ENCODE measurements around the gene ARID5A. TPM values are rescaled to one million over a fixed set of nuclear protein-coding genes. Genes with fewer than 3 reads are reported as not detected.

Gene ARID5A
- total RNA-seq, 1 donor from 2014 or later: 7.1 TPM

DNA sequence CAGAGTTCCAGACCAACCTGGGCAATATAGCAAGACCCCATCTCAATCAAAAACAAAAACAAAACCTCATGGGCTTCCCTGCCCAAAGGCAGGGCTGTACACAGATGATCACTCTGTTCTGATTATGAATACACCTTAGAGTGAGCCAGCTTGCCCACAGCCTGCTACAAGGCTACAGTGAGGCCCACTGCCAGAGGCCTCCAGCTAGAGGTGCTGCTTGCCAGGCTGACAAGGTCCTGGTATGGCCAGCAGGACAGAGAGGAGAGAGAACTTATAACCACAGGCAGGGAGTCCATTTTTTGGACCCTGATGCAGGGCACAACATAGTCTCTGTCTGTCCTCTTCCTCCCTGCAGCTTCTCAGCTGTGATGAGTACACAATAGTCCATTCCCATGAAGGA, 60.0 kb downstream of the ARID5A start:
- TF ChIP-seq, protein P1, sequence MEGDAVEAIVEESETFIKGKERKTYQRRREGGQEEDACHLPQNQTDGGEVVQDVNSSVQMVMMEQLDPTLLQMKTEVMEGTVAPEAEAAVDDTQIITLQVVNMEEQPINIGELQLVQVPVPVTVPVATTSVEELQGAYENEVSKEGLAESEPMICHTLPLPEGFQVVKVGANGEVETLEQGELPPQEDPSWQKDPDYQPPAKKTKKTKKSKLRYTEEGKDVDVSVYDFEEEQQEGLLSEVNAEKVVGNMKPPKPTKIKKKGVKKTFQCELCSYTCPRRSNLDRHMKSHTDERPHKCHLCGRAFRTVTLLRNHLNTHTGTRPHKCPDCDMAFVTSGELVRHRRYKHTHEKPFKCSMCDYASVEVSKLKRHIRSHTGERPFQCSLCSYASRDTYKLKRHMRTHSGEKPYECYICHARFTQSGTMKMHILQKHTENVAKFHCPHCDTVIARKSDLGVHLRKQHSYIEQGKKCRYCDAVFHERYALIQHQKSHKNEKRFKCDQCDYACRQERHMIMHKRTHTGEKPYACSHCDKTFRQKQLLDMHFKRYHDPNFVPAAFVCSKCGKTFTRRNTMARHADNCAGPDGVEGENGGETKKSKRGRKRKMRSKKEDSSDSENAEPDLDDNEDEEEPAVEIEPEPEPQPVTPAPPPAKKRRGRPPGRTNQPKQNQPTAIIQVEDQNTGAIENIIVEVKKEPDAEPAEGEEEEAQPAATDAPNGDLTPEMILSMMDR (IDR thresholded peaks at IDR 0.05; ENCODE audit: unreplicated experiment): no peak
- DNase-seq (ENCODE audit: low spot score, unreplicated experiment): no peak
- Mint-ChIP-seq H3K4me1 (ENCODE audit: low read depth) (peaks cover 2% of the 10 kb centered on the region), H3K27me3 (no peaks in the 10 kb centered on the region), H3K9me3 (ENCODE audit: low read depth) (no peaks in the 10 kb centered on the region), H3K27ac (no peak overlapping the region), H3K36me3 (ENCODE audit: insufficient read depth) (peaks cover 45% of the 10 kb centered on the region), H3K4me3 (ENCODE audit: low read depth) (no peak overlapping the region)

DNA sequence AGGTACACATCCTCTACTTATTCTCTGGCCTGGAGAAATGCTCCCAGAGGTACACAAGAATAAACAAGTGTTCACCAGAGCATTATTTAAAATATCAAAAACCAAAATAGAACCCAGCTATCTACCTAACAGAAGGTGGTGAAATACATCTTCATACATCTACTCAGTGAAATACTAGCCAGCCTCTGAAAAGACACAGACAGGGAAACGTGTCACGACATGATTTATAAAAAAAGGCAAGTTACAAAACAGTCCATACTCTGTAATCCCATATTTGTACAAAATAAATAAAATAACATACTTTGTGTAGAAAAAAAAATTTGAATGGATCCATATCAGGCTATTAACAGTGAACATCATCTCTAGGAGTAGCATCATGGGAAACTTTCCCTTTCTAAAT, 63.4 kb downstream of the ARID5A start:
- Mint-ChIP-seq H3K4me1 (ENCODE audit: low read depth) (peaks cover 7% of the 10 kb centered on the region), H3K27me3 (no peaks in the 10 kb centered on the region), H3K36me3 (ENCODE audit: insufficient read depth) (peaks cover 30% of the 10 kb centered on the region), H3K27ac (no peak overlapping the region), H3K9me3 (ENCODE audit: low read depth) (no peaks in the 10 kb centered on the region), H3K4me3 (ENCODE audit: low read depth) (no peak overlapping the region)
- TF ChIP-seq, protein P1 (IDR thresholded peaks at IDR 0.05; ENCODE audit: unreplicated experiment): no peak
- no peak for DNase-seq (ENCODE audit: low spot score, unreplicated experiment)

DNA sequence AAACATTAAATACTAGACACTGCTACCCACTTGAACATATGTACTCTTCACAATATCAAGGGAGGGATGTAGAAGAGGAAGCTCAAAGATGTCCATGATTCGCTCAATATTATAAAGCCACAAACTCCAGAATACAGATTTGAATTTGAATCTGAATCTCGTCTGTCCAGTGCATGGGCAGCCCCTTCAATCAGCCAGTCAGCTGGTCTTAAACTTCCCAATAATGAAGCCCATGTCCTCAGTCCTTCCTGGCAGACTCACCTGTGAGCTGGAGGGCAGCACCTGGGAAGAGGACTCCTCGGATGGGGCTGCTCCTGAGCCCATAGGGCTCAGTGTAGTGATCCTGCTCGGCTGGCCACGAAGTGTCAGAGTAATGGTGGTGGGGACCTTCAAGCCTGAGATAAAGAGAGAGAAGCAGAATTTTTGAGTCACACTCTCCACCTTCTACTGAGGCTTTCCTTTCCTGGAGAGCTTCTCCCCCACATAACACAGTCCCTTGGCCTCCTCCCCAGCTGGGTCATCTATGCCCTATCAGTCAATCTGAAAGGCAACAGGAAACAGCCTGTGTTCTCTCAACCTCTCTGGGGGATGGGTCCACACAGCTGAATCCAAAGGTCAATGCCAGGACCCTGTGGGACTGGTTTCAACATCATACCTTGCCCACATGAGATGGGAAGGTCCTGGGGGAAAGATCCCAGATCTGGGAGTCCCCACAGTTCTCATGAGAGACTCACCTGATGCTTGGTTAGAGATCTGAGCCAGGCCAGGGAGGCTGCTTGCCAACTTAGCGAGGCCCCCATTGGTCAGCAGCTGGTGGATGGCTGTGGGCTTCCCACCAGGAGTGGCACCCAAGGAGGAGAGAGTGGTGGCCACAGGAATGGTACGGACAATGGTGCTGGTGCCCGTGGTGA, 65.1 kb downstream of the ARID5A start:
- DNase-seq (ENCODE audit: low spot score, unreplicated experiment): no peak
- TF ChIP-seq, protein P1 (IDR thresholded peaks at IDR 0.05; ENCODE audit: unreplicated experiment): no peak
- H3K27me3 Mint-ChIP-seq: no peaks in the 10 kb centered on the region
- H3K27ac Mint-ChIP-seq: peak overlapping the region; percentile 76
- H3K4me3 Mint-ChIP-seq (ENCODE audit: low read depth): no peak overlapping the region
- H3K36me3 Mint-ChIP-seq (ENCODE audit: insufficient read depth): peaks cover 32% of the 10 kb centered on the region
- H3K9me3 Mint-ChIP-seq (ENCODE audit: low read depth): no peaks in the 10 kb centered on the region
- peaks cover 7% of the 10 kb centered on the region for H3K4me1 Mint-ChIP-seq (ENCODE audit: low read depth)

Other genes starting within 250 kb of the ARID5A start
- 223 and 235 TPM in 2 replicates for gene SNRNP200, start 231.2 kb upstream of the ARID5A start, total RNA-seq
- gene ITPRIPL1, start 211.4 kb upstream of the ARID5A start, total RNA-seq: 6.1 and 6.9 TPM in 2 replicates
- 20.9 and 21.2 TPM in 2 replicates for gene NCAPH, start 201.0 kb upstream of the ARID5A start, total RNA-seq
- 0.78 and 0.86 TPM in 2 replicates for gene NEURL3, start 31.4 kb upstream of the ARID5A start, total RNA-seq
- 53.6 and 57.7 TPM in 2 replicates for gene KANSL3, start 101.6 kb downstream of the ARID5A start, total RNA-seq
- gene FER1L5, start 106.0 kb downstream of the ARID5A start, total RNA-seq: 1.0 and 1.5 TPM in 2 replicates
- 34.0 and 36.0 TPM in 2 replicates for gene LMAN2L, start 203.3 kb downstream of the ARID5A start, total RNA-seq
- gene CNNM4, start 224.2 kb downstream of the ARID5A start, total RNA-seq: 10.7 and 11.1 TPM in 2 replicates

Measured in progenitor cell of endocrine pancreas (in vitro differentiated cells).